ENCODE measurements around the gene RAB11FIP4. TPM values are rescaled to one million over a fixed set of nuclear protein-coding genes. Genes with fewer than 3 reads are reported as not detected.

Gene RAB11FIP4
- total and polyA plus RNA-seq, 2 of the 13 experiments (the other 11 are each of a cell fraction or from before 2014, with no cell fraction given) = 28.0 to 89.3 TPM

- TF ChIP-seq ZBTB25 (CRISPR knock-in tag; IDR thresholded peaks at IDR 0.05) (0 out of 2 replicates have a peak, but pooled peaks have one; percentile 41), ZNF431 (CRISPR knock-in tag; IDR thresholded peaks at IDR 0.05; ENCODE audit: borderline replicate concordance, low read depth) (no peak), ATF4 (CRISPR knock-in tag; IDR thresholded peaks at IDR 0.05) (0 out of 4 replicates have a peak, but pooled peaks of 1 of the 2 experiments have one; percentile 18), ZNF281 (CRISPR knock-in tag; IDR thresholded peaks at IDR 0.05; ENCODE audit: borderline replicate concordance) (0 out of 2 replicates have a peak, but pooled peaks have one; percentile 22), ZNF704 (CRISPR knock-in tag; IDR thresholded peaks at IDR 0.05; ENCODE audit: borderline replicate concordance) (0 out of 2 replicates have a peak, but pooled peaks have one; percentile 43), ZMYM3 (CRISPR knock-in tag; IDR thresholded peaks at IDR 0.05) (peak; percentile 7; the same call in 1 of the 2 replicates), GFI1 (CRISPR knock-in tag; IDR thresholded peaks at IDR 0.05; ENCODE audit: borderline replicate concordance) (peak; percentile 87), TCF12 (IDR thresholded peaks at IDR 0.05) (no peak), TCF12 (CRISPR knock-in tag; IDR thresholded peaks at IDR 0.05) (0 out of 2 replicates have a peak, but pooled peaks have one; percentile 40), ZNF251 (CRISPR knock-in tag; IDR thresholded peaks at IDR 0.05) (no peak), GABPA (IDR thresholded peaks at IDR 0.05; ENCODE audit: low read depth, low read length) (no peak), GABPA (CRISPR knock-in tag; IDR thresholded peaks at IDR 0.05; ENCODE audit: low read depth) (no peak), TBX3 (IDR thresholded peaks at IDR 0.05; ENCODE audit: borderline replicate concordance) (no peak), YEATS4 (CRISPR knock-in tag; IDR thresholded peaks at IDR 0.05; ENCODE audit: borderline replicate concordance) (0 out of 2 replicates have a peak, but pooled peaks have one; percentile 17), ZNF432 (CRISPR knock-in tag; IDR thresholded peaks at IDR 0.05; ENCODE audit: borderline replicate concordance) (no peak)
Measured at GRCh38 chr17:31487063-31487647, 95.7 kb downstream of the RAB11FIP4 start (continued).

Measured in HepG2 (cell line).